H1 (cell line): ENCODE measurements around the gene SOX12. TPM values are rescaled to one million over a fixed set of nuclear protein-coding genes. Genes with fewer than 3 reads are reported as not detected.

Source experiments
- CTCF ChIA-PET: fragments of 300-600 bp; sonication (Branson Sonifier 250); formaldehyde crosslinking; loops from one replicate; lab custom pipeline; 2021; ENCODE audit not compliant: partially characterized antibody; lab: Charles Lee
- POLR2A ChIA-PET: fragments of 300-600 bp; sonication (Branson Sonifier 250); formaldehyde crosslinking; loops from one replicate; lab custom pipeline; 2021; ENCODE audit warnings: inconsistent platforms; ENCODE audit not compliant: partially characterized antibody; lab: Charles Lee
- DNase-seq, 2 experiments: peaks; one replicate each; pipeline versions ENCODE4 v3.0.0 to v3.0.0-alpha.2; 2010 to 2022; ENCODE audit warnings: low spot score in 2 of 2, low read depth in 1 of 2, mixed read lengths in 1 of 2
- FAIRE-seq: peaks from 2 replicates; lab custom pipeline; 2011; peaks lifted over from hg19 to GRCh38; lab: Jason Lieb, UNC
- H2AFZ ChIP-seq: 2 replicates; pipeline ENCODE4 v1.8.1; 2012; ENCODE audit warnings: low read length, inconsistent platforms
- H2AK5ac ChIP-seq: 2 replicates; pipeline ENCODE4 v1.6.1; 2013; ENCODE audit warnings: low read depth, low read length
- H2BK120ac ChIP-seq: replicated peaks from 2 replicates; pipeline ENCODE3; 2013; ENCODE audit warnings: low read depth, low read length, inconsistent platforms
- H2BK12ac ChIP-seq: 2 replicates; pipeline ENCODE4 v1.6.1; 2013; ENCODE audit warnings: low read depth, low read length
- H2BK15ac ChIP-seq: 2 replicates; pipeline ENCODE4 v1.6.1; 2013; ENCODE audit warnings: low read length
- H2BK20ac ChIP-seq: 2 replicates; pipeline ENCODE4 v1.6.1; 2013; ENCODE audit warnings: low read length
- H2BK5ac ChIP-seq: 2 replicates; pipeline ENCODE4 v1.6.1; 2013; ENCODE audit warnings: low read depth, low read length
- H3K14ac ChIP-seq: 2 replicates; pipeline ENCODE4 v1.6.1; 2013; ENCODE audit warnings: inconsistent platforms; ENCODE audit not compliant: insufficient read length
- H3K18ac ChIP-seq: 2 replicates; pipeline ENCODE4 v1.6.1; 2013; ENCODE audit warnings: low read length; ENCODE audit errors: extremely low read depth
- H3K23ac ChIP-seq: 2 replicates; pipeline ENCODE4 v1.6.1; 2013; ENCODE audit warnings: inconsistent platforms; ENCODE audit not compliant: insufficient read length
- H3K23me2 ChIP-seq: 2 replicates; pipeline ENCODE4 v1.6.1; 2013; ENCODE audit warnings: low read depth, low read length
- H3K27ac ChIP-seq: 2 replicates; pipeline ENCODE4 v1.6.1; 2011; ENCODE audit warnings: low read depth, low read length, inconsistent platforms
- H3K27me3 ChIP-seq, 4 experiments: replicated peaks in 1 of 4; 1 replicate in 1 of 4; 2 replicates in 3 of 4; pipeline versions ENCODE4 v1.6.1 to v1.8.1; 2011 to 2013; ENCODE audit warnings: low read length in 3 of 4, mild to moderate bottlenecking in 3 of 4, inconsistent platforms in 2 of 4, mixed read lengths in 2 of 4, moderate library complexity in 1 of 4; ENCODE audit not compliant: control insufficient read depth in 3 of 4, insufficient read depth in 3 of 4; ENCODE audit errors: extremely low read depth in 1 of 4
- H3K36me3 ChIP-seq, 4 experiments: 2 replicates each; pipeline versions ENCODE4 v1.6.1 to v1.8.1; 2011 to 2013; ENCODE audit warnings: mild to moderate bottlenecking in 4 of 4, low read length in 3 of 4, moderate library complexity in 2 of 4, control low read depth in 1 of 4, inconsistent platforms in 1 of 4; ENCODE audit not compliant: insufficient read depth in 4 of 4, control insufficient read depth in 2 of 4
- H3K4ac ChIP-seq: replicated peaks from 2 replicates; pipeline ENCODE3; 2013; ENCODE audit warnings: low read length, low read depth, mixed read lengths, inconsistent platforms; ENCODE audit not compliant: insufficient read length
- H3K4me1 ChIP-seq, 4 experiments: replicated peaks in 1 of 4; 1 replicate in 1 of 4; 2 replicates in 3 of 4; pipeline versions ENCODE4 v1.6.1 to v1.8.1; 2011 to 2013; ENCODE audit warnings: low read length in 3 of 4, inconsistent platforms in 2 of 4, mixed read lengths in 1 of 4; ENCODE audit not compliant: insufficient read depth in 4 of 4, control insufficient read depth in 3 of 4
- H3K4me2 ChIP-seq, 2 experiments: 2 replicates each; pipeline versions ENCODE4 v1.6.1 to v1.8.1; 2011 to 2013; ENCODE audit warnings: low read depth in 2 of 2, low read length in 2 of 2, control low read depth in 1 of 2, inconsistent platforms in 1 of 2, mild to moderate bottlenecking in 1 of 2; ENCODE audit not compliant: insufficient read depth in 1 of 2
- H3K4me3 ChIP-seq, 4 experiments: fragments of 200-600, 300-600 bp in 1 of 4; sonication (generic), shearing (Covaris generic), sonication (Bioruptor Twin) in 1 of 4; 2 replicates each; pipeline versions ENCODE4 v1.5.1 to v1.8.1; 2011 to 2016; ENCODE audit warnings: low read length in 4 of 4, low read depth in 3 of 4, control low read depth in 2 of 4, inconsistent platforms in 2 of 4, mild to moderate bottlenecking in 2 of 4, mixed read lengths in 1 of 4, moderate library complexity in 1 of 4; ENCODE audit not compliant: insufficient read depth in 2 of 4; ENCODE audit errors: extremely low read depth in 1 of 4
- H3K56ac ChIP-seq: replicated peaks from 2 replicates; pipeline ENCODE3; 2013; ENCODE audit warnings: low read depth, mild to moderate bottlenecking, mixed read lengths, low read length, inconsistent platforms; ENCODE audit not compliant: insufficient read length
- H3K79me1 ChIP-seq: 2 replicates; pipeline ENCODE4 v1.6.1; 2013; ENCODE audit warnings: low read depth, low read length, control low read depth
- H3K79me2 ChIP-seq, 2 experiments: 2 replicates each; pipeline versions ENCODE4 v1.6.1 to v1.8.1; 2012 to 2013; ENCODE audit warnings: low read length in 2 of 2, mild to moderate bottlenecking in 2 of 2, inconsistent platforms in 1 of 2; ENCODE audit not compliant: insufficient read depth in 2 of 2, control insufficient read depth in 1 of 2
- H3K9ac ChIP-seq, 4 experiments: replicated peaks in 1 of 4; 1 replicate in 1 of 4; 2 replicates in 3 of 4; pipeline versions ENCODE4 v1.6.1 to v1.8.1; 2011 to 2013; ENCODE audit warnings: low read depth in 3 of 4, low read length in 3 of 4, control low read depth in 2 of 4, mild to moderate bottlenecking in 2 of 4, moderate library complexity in 2 of 4, inconsistent platforms in 1 of 4; ENCODE audit errors: extremely low read depth in 1 of 4
- H3K9me3 ChIP-seq, 2 experiments: 2 replicates each; pipeline versions ENCODE4 v1.6.1 to v1.8.1; 2012 to 2013; ENCODE audit warnings: mild to moderate bottlenecking in 2 of 2, moderate library complexity in 2 of 2, control low read depth in 1 of 2, inconsistent platforms in 1 of 2, low read depth in 1 of 2, low read length in 1 of 2, mixed read lengths in 1 of 2; ENCODE audit not compliant: insufficient read depth in 2 of 2
- H4K20me1 ChIP-seq, 2 experiments: replicated peaks in 1 of 2; 2 replicates each; pipeline versions ENCODE3 to v1.8.1; 2011 to 2013; ENCODE audit warnings: inconsistent platforms in 2 of 2, low read length in 2 of 2, mild to moderate bottlenecking in 1 of 2; ENCODE audit not compliant: insufficient read depth in 2 of 2, control insufficient read depth in 1 of 2
- H4K5ac ChIP-seq: 2 replicates; pipeline ENCODE4 v1.6.1; 2013; ENCODE audit warnings: low read length, low read depth, mixed read lengths, inconsistent platforms; ENCODE audit not compliant: insufficient read length
- H4K8ac ChIP-seq: 2 replicates; pipeline ENCODE4 v1.8.0; 2013; ENCODE audit warnings: mild to moderate bottlenecking, moderate library complexity, low read length, inconsistent platforms; ENCODE audit not compliant: insufficient read depth; ENCODE audit errors: extremely low read depth
- H4K91ac ChIP-seq: replicated peaks from 2 replicates; pipeline ENCODE3; 2013; ENCODE audit warnings: low read length, mixed read lengths, inconsistent platforms; ENCODE audit not compliant: insufficient read length
- CREB1 ChIP-seq: IDR thresholded peaks from 2 replicates; pipeline ENCODE4 v1.6.1; 2012; ENCODE audit warnings: inconsistent platforms
- CTCF ChIP-seq, 3 experiments: IDR thresholded peaks; 1 replicate in 2 of 3; 2 replicates in 1 of 3; pipeline versions ENCODE4 v1.5.1 to v1.6.1; 2011; ENCODE audit warnings: low read length in 3 of 3, mild to moderate bottlenecking in 3 of 3, inconsistent platforms in 2 of 3, low read depth in 1 of 3, moderate library complexity in 1 of 3; ENCODE audit not compliant: insufficient read depth in 1 of 3; ENCODE audit errors: control extremely low read depth in 1 of 3
- KDM4A ChIP-seq: IDR thresholded peaks from one replicate; pipeline ENCODE4 v1.7.1; 2012; ENCODE audit warnings: low read depth, mild to moderate bottlenecking, moderate library complexity, low read length, inconsistent platforms; ENCODE audit not compliant: severe bottlenecking
- NRF1 ChIP-seq: IDR thresholded peaks from 2 replicates; pipeline ENCODE4 v1.6.1; 2011; ENCODE audit warnings: mild to moderate bottlenecking, low read depth, low read length, improper control_type of control experiment
- PHF8 ChIP-seq: fragments of 200-600 bp; sonication (generic); conservative IDR thresholded peaks from 2 replicates; pipeline ENCODE4 v1.7.1; 2012; ENCODE audit warnings: low read depth, mild to moderate bottlenecking, inconsistent platforms, low read length, moderate library complexity
- POLR2A ChIP-seq, 2 experiments: IDR thresholded peaks; 1 replicate in 1 of 2; 2 replicates in 1 of 2; pipeline ENCODE4 v1.6.1; 2011; ENCODE audit warnings: low read depth in 2 of 2, low read length in 2 of 2, mild to moderate bottlenecking in 2 of 2; ENCODE audit errors: control extremely low read depth in 1 of 2
- RBBP5 ChIP-seq: IDR thresholded peaks from 2 replicates; pipeline ENCODE4 v1.7.1; 2012; ENCODE audit warnings: low read depth, mild to moderate bottlenecking, inconsistent platforms, low read length, moderate library complexity, borderline replicate concordance
- SIN3A ChIP-seq, 2 experiments: IDR thresholded peaks in 1 of 2; conservative IDR thresholded peaks in 1 of 2; 2 replicates each; pipeline ENCODE4 v1.6.1; 2011 to 2012; ENCODE audit warnings: low read length in 2 of 2, improper control_type of control experiment in 1 of 2, low read depth in 1 of 2, mild to moderate bottlenecking in 1 of 2
- TAF7 ChIP-seq: optimal IDR thresholded peaks from 2 replicates; pipeline ENCODE3; 2011; ENCODE audit warnings: low read depth, mild to moderate bottlenecking, inconsistent platforms, low read length, moderate library complexity, borderline replicate concordance
- TBP ChIP-seq: IDR thresholded peaks from 2 replicates; pipeline ENCODE4 v1.6.1; 2011; ENCODE audit warnings: low read depth, low read length, improper control_type of control experiment
- YY1 ChIP-seq: IDR thresholded peaks from 2 replicates; pipeline ENCODE4 v1.6.1; 2011; ENCODE audit warnings: low read depth, mild to moderate bottlenecking, low read length
- ZNF274 ChIP-seq: IDR thresholded peaks from 2 replicates; pipeline ENCODE4 v1.7.0; 2012; ENCODE audit warnings: low read length, borderline replicate concordance; ENCODE audit errors: extremely low read depth
- WGBS, 2 experiments: shearing (Covaris generic) in 1 of 2; methylation state at CpG; one replicate each; pipeline versions ENCODE4 v1.1.6 to v1.1.7; 2013 to 2015; ENCODE audit warnings: low lambda C conversion rate in 2 of 2, mixed read lengths in 2 of 2, inconsistent platforms in 1 of 2, low coverage in 1 of 2, missing lambda C conversion rate in 1 of 2; ENCODE audit not compliant: insufficient replicate concordance in 2 of 2, insufficient coverage in 1 of 2, insufficient read length in 1 of 2; ENCODE audit errors: extremely low coverage in 1 of 2, missing lambda C conversion rate in 1 of 2; 5-methylcytosine and 5-hydroxymethylcytosine counted together
- polyA plus RNA-seq, 7 experiments: library from polyadenylated mRNA; depleted of rRNA in 3 of 7; stranded (reverse) in 5 of 7; unstranded in 2 of 7; fragments of >200 nt in 5 of 7; fragments of 200-250 nt in 2 of 7; gene quantifications; 1 replicate in 5 of 7; 2 replicates in 1 of 7; 4 replicates in 1 of 7; pipeline versions ENCODE4 v1.2.1 to v1.2.3, GENCODE V29; 2011 to 2013; ENCODE audit warnings: missing spikeins in 2 of 7, mixed read lengths in 2 of 7
- total RNA-seq: library from RNA; stranded (reverse); fragmentation: NEBNext Ultra II Directional; extraction: Animal tissue kit (Norgen Biotek cat#: 25700); gene quantifications from 2 replicates; pipeline ENCODE4 v1.2.1, GENCODE V29; 2021

The SOX12 gene
- total and polyA plus RNA-seq, 2 of the 8 experiments (the other 6 are each of a cell fraction or from before 2014, with no cell fraction given): 6.4 to 63.0 TPM

- Histone ChIP-seq H3K9me3 (no peaks in the 10 kb centered on the region), H3K14ac (no peak overlapping the region), H3K27me3 (no peaks in the 10 kb centered on the region; a peak in 1 of 7 replicates), H2BK120ac (no peak overlapping the region), H3K27ac (no peak overlapping the region), H3K56ac (no peak overlapping the region), H4K5ac (no peak overlapping the region), H3K36me3 (no peaks in the 10 kb centered on the region; a peak in 1 of 8 replicates), H3K23ac (no peak overlapping the region), H4K91ac (no peak overlapping the region), H3K4me1 (peaks cover 0 to 5% (median 0%) of the 10 kb centered on the region in 4 experiments; a peak in 2 of 7 replicates), H3K79me1 (no peaks in the 10 kb centered on the region), H3K4me3 (no peak overlapping the region), H4K20me1 (no peaks in the 10 kb centered on the region), H2AFZ (no peak overlapping the region), H3K79me2 (no peaks in the 10 kb centered on the region; a peak in 1 of 4 replicates), H3K4ac (no peak overlapping the region), H3K4me2 (no peak overlapping the region), H2BK15ac (no peak overlapping the region), H4K8ac (no peak overlapping the region; the same call in 1 of the 2 replicates), H2BK12ac (no peak overlapping the region), H2BK20ac (no peak overlapping the region), H3K23me2 (no peaks in the 10 kb centered on the region), H3K9ac (no peak overlapping the region), H2BK5ac (no peak overlapping the region), H2AK5ac (no peak overlapping the region), H3K18ac (no peak overlapping the region)
- ChIA-PET POLR2A (interaction anchor here (1.1 to 14.7 kb wide), 2 partner anchors 14 to 20 kb away, joined by 3 to 172 read pairs; partner anchors contain the start of gene TRIB3), CTCF (interaction anchor here (0.6 to 4.4 kb wide), 5 partner anchors 11 to 111 kb away, joined by 3 to 28 read pairs (median 4); partner anchors contain the start of gene NRSN2)
- DNase-seq (no peak), FAIRE-seq (no peak)
- WGBS, 2 experiments: 78% methylated on average over 8 of the region's 8 CpGs; no CpG with 5 or more reads in 1 of the 2 experiments
- TF ChIP-seq TBP (no peak), RBBP5 (no peak), ZNF274 (no peak), KDM4A (no peak), POLR2A (IDR thresholded peaks at IDR 0.05; ENCODE audit: control extremely low read depth in 1 of 2, low read depth in 2 of 2, low read length in 2 of 2) (no peak), PHF8 (no peak), TAF7 (no peak), CTCF (IDR thresholded peaks at IDR 0.05; ENCODE audit: control extremely low read depth in 1 of 3, insufficient read depth in 1 of 3, low read depth in 1 of 3, low read length in 3 of 3) (no peak), SIN3A (conservative IDR thresholded peaks at IDR 0.05 in 1 of 2, IDR thresholded peaks at IDR 0.05 in 1 of 2; ENCODE audit: low read depth in 1 of 2, low read length in 2 of 2) (no peak), YY1 (no peak), CREB1 (no peak), NRF1 (no peak)
Measured at GRCh38 chr20:367486-367887, 42.1 kb downstream of the SOX12 start.
